GM12878 (cell line): Measurements from ENCODE around the gene ELAPOR2. TPM values are rescaled to one million over a fixed set of nuclear protein-coding genes. Genes with fewer than 3 reads are reported as not detected.

Source experiments
- ATAC-seq: fragments of 200-7000 bp; cut with Tn5 transposase; 3 replicates; pipeline ENCODE4 v1.9.1; 2020; ENCODE audit warnings: mild to moderate bottlenecking, moderate library complexity
- BruUV-seq: library from RNA; stranded (reverse); fragments of 400-500 nt; replicated peaks from 2 replicates; lab custom pipeline; 2021; lab: Mats Ljungman, UMichigan
- CTCF ChIA-PET: fragments of 300-600 bp; sonication (Branson Sonifier 250); formaldehyde crosslinking; extraction: SDS; loops from one replicate; lab custom pipeline; 2021; ENCODE audit warnings: inconsistent platforms; lab: Yijun Ruan, JAX
- POLR2A ChIA-PET: fragments of 350-600 bp; formaldehyde crosslinking; extraction: SDS; loops from one replicate; lab custom pipeline; 2021; ENCODE audit warnings: inconsistent platforms; lab: Charles Lee
- RAD21 ChIA-PET: fragments of 300-600 bp; sonication (Branson Sonifier 250); formaldehyde crosslinking; loops from one replicate; lab custom pipeline; 2023; ENCODE audit warnings: antibody characterized with exemption; ENCODE audit not compliant: unreplicated experiment; lab: Charles Lee
- SMC1A ChIA-PET: fragments of 300-600 bp; sonication (Branson Sonifier 250); formaldehyde crosslinking; loops from one replicate; lab custom pipeline; 2023; ENCODE audit not compliant: unreplicated experiment, uncharacterized antibody; lab: Charles Lee
- DNase-seq: peaks from one replicate; pipeline ENCODE4 v3.0.0-alpha.2; 2011; ENCODE audit warnings: low read depth, low spot score
- FAIRE-seq: peaks from 3 replicates; lab custom pipeline; 2011; peaks lifted over from hg19 to GRCh38; lab: Jason Lieb, UNC
- H2AFZ ChIP-seq: 2 replicates; pipeline ENCODE4 v1.6.0; 2011; ENCODE audit warnings: low read depth, low read length, control low read depth; ENCODE audit not compliant: control insufficient read depth
- H3K27ac ChIP-seq: 2 replicates; pipeline ENCODE4 v1.5.1; 2011; ENCODE audit warnings: control low read depth; ENCODE audit not compliant: control insufficient read depth, insufficient read depth
- H3K27me3 ChIP-seq, 2 experiments: replicated peaks in 1 of 2; 2 replicates each; pipeline versions ENCODE4 v1.6.0 to v1.6.1; 2011; ENCODE audit warnings: low read length in 1 of 2; ENCODE audit not compliant: control insufficient read depth in 2 of 2, insufficient read depth in 2 of 2
- H3K36me3 ChIP-seq, 2 experiments: 2 replicates each; pipeline ENCODE4 v1.5.1; 2011; ENCODE audit warnings: low read length in 1 of 2; ENCODE audit not compliant: control insufficient read depth in 2 of 2, insufficient read depth in 2 of 2
- H3K4me1 ChIP-seq: 2 replicates; pipeline ENCODE4 v1.6.1; 2011; ENCODE audit warnings: mild to moderate bottlenecking, low read length, moderate library complexity, mixed read lengths; ENCODE audit not compliant: control insufficient read depth, insufficient read depth
- H3K4me2 ChIP-seq: 2 replicates; pipeline ENCODE4 v1.6.0; 2011; ENCODE audit warnings: control low read depth; ENCODE audit not compliant: control insufficient read depth, insufficient read depth
- H3K4me3 ChIP-seq: fragments of 200-600 bp; sonication (generic); 2 replicates; pipeline ENCODE4 v1.5.1; 2016
- H3K79me2 ChIP-seq: 2 replicates; pipeline ENCODE4 v1.6.0; 2011; ENCODE audit warnings: low read length; ENCODE audit not compliant: control insufficient read depth, insufficient read depth
- H3K9ac ChIP-seq: 2 replicates; pipeline ENCODE4 v1.8.0; 2011; ENCODE audit warnings: low read length, control low read depth, mixed read lengths; ENCODE audit not compliant: control insufficient read depth, insufficient read depth
- H3K9me3 ChIP-seq: replicated peaks from 3 replicates; pipeline ENCODE4 v1.5.1; 2011; ENCODE audit warnings: mild to moderate bottlenecking, low read length; ENCODE audit not compliant: control insufficient read depth, insufficient read depth
- H4K20me1 ChIP-seq: 2 replicates; pipeline ENCODE4 v1.6.0; 2011; ENCODE audit not compliant: control insufficient read depth, insufficient read depth
- ATF2 ChIP-seq: IDR thresholded peaks from 2 replicates; pipeline ENCODE4 v1.6.1; 2012; ENCODE audit warnings: low read length, inconsistent platforms
- BACH1 ChIP-seq: fragments of 450-650 bp; IDR thresholded peaks from 2 replicates; pipeline ENCODE4 v1.6.1; 2017; ENCODE audit warnings: mild to moderate bottlenecking, borderline replicate concordance
- BCL11A ChIP-seq: IDR thresholded peaks from 2 replicates; pipeline ENCODE4 v1.6.1; 2011; ENCODE audit warnings: low read depth, low read length
- CBFB ChIP-seq: IDR thresholded peaks from 2 replicates; pipeline ENCODE4 v1.6.1; 2016; ENCODE audit warnings: antibody characterized with exemption, low read depth
- E2F8 ChIP-seq: fragments of 450-650 bp; IDR thresholded peaks from 2 replicates; pipeline ENCODE4 v1.6.1; 2018; ENCODE audit warnings: mild to moderate bottlenecking, low read depth, moderate library complexity; ENCODE audit not compliant: partially characterized antibody
- ETV6 ChIP-seq, 2 experiments: fragments of 450-650 bp in 1 of 2; IDR thresholded peaks in 1 of 2; conservative IDR thresholded peaks in 1 of 2; 2 replicates each; pipeline ENCODE4 v1.6.1; 2014; ENCODE audit warnings: antibody characterized with exemption in 1 of 2, borderline replicate concordance in 1 of 2, low read depth in 1 of 2, mild to moderate bottlenecking in 1 of 2, moderate library complexity in 1 of 2
- EZH2 ChIP-seq: IDR thresholded peaks from 2 replicates; pipeline ENCODE4 v1.6.1; 2012; ENCODE audit warnings: low read depth, mild to moderate bottlenecking, control low read depth, inconsistent platforms, low read length, borderline replicate concordance; ENCODE audit not compliant: control insufficient read depth
- FOXM1 ChIP-seq: IDR thresholded peaks from 2 replicates; pipeline ENCODE4 v1.6.1; 2012; ENCODE audit warnings: low read depth, mild to moderate bottlenecking, inconsistent platforms, low read length, moderate library complexity
- HDAC2 ChIP-seq: fragments of 200-600 bp; sonication (generic); IDR thresholded peaks from 2 replicates; pipeline ENCODE4 v1.6.1; 2017
- MTA2 ChIP-seq: fragments of 450-650 bp; IDR thresholded peaks from 2 replicates; pipeline ENCODE4 v1.6.1; 2016; ENCODE audit warnings: low read depth, mild to moderate bottlenecking, moderate library complexity
- NR2C2 ChIP-seq: IDR thresholded peaks from 2 replicates; pipeline ENCODE4 v1.6.1; 2011; ENCODE audit warnings: borderline replicate concordance, low read depth; ENCODE audit not compliant: control insufficient read depth, insufficient read length
- PAX8 ChIP-seq: fragments of 450-650 bp; IDR thresholded peaks from 2 replicates; pipeline ENCODE4 v1.6.1; 2017; ENCODE audit warnings: mild to moderate bottlenecking, moderate library complexity
- RFX5 ChIP-seq: IDR thresholded peaks from 2 replicates; pipeline ENCODE4 v1.6.1; 2011; ENCODE audit warnings: low read depth, low read length, improper control_type of control experiment
- RUNX3 ChIP-seq: IDR thresholded peaks from 2 replicates; pipeline ENCODE4 v1.6.1; 2012; ENCODE audit warnings: low read length, inconsistent platforms
- whole genome bisulfite sequencing: methylation state at CpG from one replicate; pipeline ENCODE4 v1.1.6; 2016; ENCODE audit warnings: low lambda C conversion rate; ENCODE audit not compliant: insufficient replicate concordance, insufficient coverage; ENCODE audit errors: missing lambda C conversion rate; 5-methylcytosine and 5-hydroxymethylcytosine counted together
- in situ Hi-C: fragments of 300-500 bp; cut with MboI; formaldehyde crosslinking; loops from 9 replicates; pipeline ENCODE4 v1.14.3; 2018; ENCODE audit warnings: mixed read lengths
- intact Hi-C: fragments of 100-400 bp; cut with micrococcal nuclease; formaldehyde crosslinking; loops from one replicate; pipeline ENCODE4 v1.14.2; 2022; ENCODE audit not compliant: unreplicated experiment
- polyA plus RNA-seq, 11 experiments: library from polyadenylated mRNA; depleted of rRNA in 4 of 11; unstranded in 6 of 11; stranded (reverse) in 5 of 11; fragments of >200 nt; fragmentation: Nextera tagmentation in 4 of 11; fragmentation: Illumina TruSeq in 1 of 11; extraction: Ambion mirVana in 4 of 11; extraction: Trizol in 1 of 11; gene quantifications; 1 replicate in 1 of 11; 2 replicates in 10 of 11; pipeline versions ENCODE4 v1.2.1 to v1.2.3, GENCODE V29; 2011 to 2016; ENCODE audit warnings: inconsistent platforms in 2 of 11, missing spikeins in 2 of 11, low read depth in 1 of 11
- total RNA-seq, 4 experiments: library from RNA; depleted of rRNA in 3 of 4; stranded (reverse); fragments of >200 nt in 3 of 4; fragmentation: Illumina TruSeq in 1 of 4; extraction: Trizol in 1 of 4; gene quantifications; 2 replicates each; pipeline versions ENCODE4 v1.2.1 to v1.2.3, GENCODE V29; 2013 to 2021
- TF ChIP-seq, protein P1 (sequence below), 3 experiments: IDR thresholded peaks in 2 of 3; conservative IDR thresholded peaks in 1 of 3; 2 replicates each; pipeline ENCODE4 v1.5.1; 2011; ENCODE audit warnings: low read depth in 3 of 3, low read length in 3 of 3, mild to moderate bottlenecking in 3 of 3, control low read depth in 2 of 3, moderate library complexity in 2 of 3, inconsistent platforms in 1 of 3, mixed read lengths in 1 of 3; ENCODE audit not compliant: control insufficient read depth in 2 of 3, insufficient read depth in 1 of 3; ENCODE audit errors: extremely low read depth in 1 of 3

Gene ELAPOR2
- total and polyA plus RNA-seq, 10 of the 15 experiments (the other 5 are each of a cell fraction or from before 2014, with no cell fraction given) = 0.12 to 7.1 (median 3.8) TPM

GRCh38 chr7:87075671-87076404, 16.4 kb upstream of the ELAPOR2 start:
- Histone ChIP-seq H3K9me3 (no peaks in the 10 kb centered on the region), H3K4me1 (no peaks in the 10 kb centered on the region), H4K20me1 (no peaks in the 10 kb centered on the region), H3K27me3 (no peaks in the 10 kb centered on the region), H3K36me3 (no peaks in the 10 kb centered on the region), H2AFZ (no peak overlapping the region), H3K79me2 (no peaks in the 10 kb centered on the region), H3K27ac (no peak overlapping the region; the same call in 1 of the 2 replicates), H3K9ac (no peak overlapping the region), H3K4me2 (0 out of 2 replicates have a peak overlapping the region, but pooled peaks have one; percentile 22), H3K4me3 (no peak overlapping the region)
- WGBS = 19% methylated on average over 2 of the region's 2 CpGs
- no TSS peak for BruUV-seq
- ChIA-PET POLR2A (no interaction called here), CTCF (interaction anchor here (0.7 kb wide), 1 partner anchor 11 kb away, joined by 3 read pairs; no protein-coding TSS in a partner anchor), SMC1A (interaction anchor here (1.3 kb wide), 1 partner anchor 15 kb away, joined by 3 read pairs; no protein-coding TSS in a partner anchor), RAD21 (no interaction called here)
- ATAC-seq = peak; percentile 41; the same call in 1 of the 3 replicates
- DNase-seq = no peak
- no peak for FAIRE-seq
- in situ Hi-C loops = no loop called here
- intact Hi-C loops = no loop called here
- TF ChIP-seq ATF2 = no peak
- TF ChIP-seq ETV6 (conservative IDR thresholded peaks at IDR 0.05 in 1 of 2, IDR thresholded peaks at IDR 0.05 in 1 of 2; ENCODE audit: borderline replicate concordance in 1 of 2, low read depth in 1 of 2) = no peak
- no peak for TF ChIP-seq BCL11A
- TF ChIP-seq HDAC2 = no peak
- 0 out of 2 replicates have a peak, but pooled peaks have one; percentile 21 for TF ChIP-seq CBFB
- TF ChIP-seq EZH2 = no peak
- TF ChIP-seq, protein P1, sequence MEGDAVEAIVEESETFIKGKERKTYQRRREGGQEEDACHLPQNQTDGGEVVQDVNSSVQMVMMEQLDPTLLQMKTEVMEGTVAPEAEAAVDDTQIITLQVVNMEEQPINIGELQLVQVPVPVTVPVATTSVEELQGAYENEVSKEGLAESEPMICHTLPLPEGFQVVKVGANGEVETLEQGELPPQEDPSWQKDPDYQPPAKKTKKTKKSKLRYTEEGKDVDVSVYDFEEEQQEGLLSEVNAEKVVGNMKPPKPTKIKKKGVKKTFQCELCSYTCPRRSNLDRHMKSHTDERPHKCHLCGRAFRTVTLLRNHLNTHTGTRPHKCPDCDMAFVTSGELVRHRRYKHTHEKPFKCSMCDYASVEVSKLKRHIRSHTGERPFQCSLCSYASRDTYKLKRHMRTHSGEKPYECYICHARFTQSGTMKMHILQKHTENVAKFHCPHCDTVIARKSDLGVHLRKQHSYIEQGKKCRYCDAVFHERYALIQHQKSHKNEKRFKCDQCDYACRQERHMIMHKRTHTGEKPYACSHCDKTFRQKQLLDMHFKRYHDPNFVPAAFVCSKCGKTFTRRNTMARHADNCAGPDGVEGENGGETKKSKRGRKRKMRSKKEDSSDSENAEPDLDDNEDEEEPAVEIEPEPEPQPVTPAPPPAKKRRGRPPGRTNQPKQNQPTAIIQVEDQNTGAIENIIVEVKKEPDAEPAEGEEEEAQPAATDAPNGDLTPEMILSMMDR (IDR thresholded peaks at IDR 0.05 in 2 of 3, conservative IDR thresholded peaks at IDR 0.05 in 1 of 3; ENCODE audit: control insufficient read depth in 2 of 3, extremely low read depth in 1 of 3, insufficient read depth in 1 of 3, low read depth in 3 of 3, low read length in 3 of 3) = no peak
- no peak for TF ChIP-seq MTA2
- TF ChIP-seq RFX5 = no peak
- TF ChIP-seq PAX8 = no peak
- TF ChIP-seq RUNX3 = peak; percentile 78
- TF ChIP-seq E2F8 = no peak
- no peak for TF ChIP-seq BACH1
- TF ChIP-seq FOXM1 = no peak
- TF ChIP-seq NR2C2 = no peak
